Cortex of kidney (tissue), 1 donor: ENCODE results near the gene CACNA1H.

Experiments used
- DNase-seq: peaks from one replicate; lab custom pipeline; 2025; lab: John Stamatoyannopoulos, UW

CACNA1H gene

GRCh38 chr16:1123525-1124230 lies 29.2 kb upstream of the CACNA1H start:
- no peak for DNase-seq

GRCh38 chr16:1124291-1124690 lies 28.6 kb upstream of the CACNA1H start:
- no peak for DNase-seq

GRCh38 chr16:1124795-1125194 lies 28.1 kb upstream of the CACNA1H start:
- DNase-seq: no peak

GRCh38 chr16:1125471-1125870 lies 27.4 kb upstream of the CACNA1H start:
- DNase-seq: no peak

GRCh38 chr16:1126044-1126443 lies 26.9 kb upstream of the CACNA1H start:
- no peak for DNase-seq

- DNase-seq: no peak
Measured at GRCh38 chr16:1126586-1126985, 26.3 kb upstream of the CACNA1H start.

GRCh38 chr16:1127101-1127500 lies 25.8 kb upstream of the CACNA1H start:
- no peak for DNase-seq

- DNase-seq: no peak
Measured at GRCh38 chr16:1127971-1128715, 24.8 kb upstream of the CACNA1H start.

GRCh38 chr16:1129106-1129960 lies 23.6 kb upstream of the CACNA1H start:
- DNase-seq: no peak

- no peak for DNase-seq
Measured at GRCh38 chr16:1130382-1130781, 22.5 kb upstream of the CACNA1H start.

GRCh38 chr16:1131378-1131994 lies 21.4 kb upstream of the CACNA1H start:
- DNase-seq: no peak

GRCh38 chr16:1132431-1132830 lies 20.5 kb upstream of the CACNA1H start:
- DNase-seq: no peak

- no peak for DNase-seq
Measured at GRCh38 chr16:1133271-1133670, 19.6 kb upstream of the CACNA1H start.

GRCh38 chr16:1133810-1134520 lies 18.9 kb upstream of the CACNA1H start:
- DNase-seq: no peak

GRCh38 chr16:1134776-1135458 lies 18.0 kb upstream of the CACNA1H start:
- no peak for DNase-seq

GRCh38 chr16:1135459-1135825 lies 17.5 kb upstream of the CACNA1H start:
- no peak for DNase-seq

- DNase-seq: no peak
Measured at GRCh38 chr16:1137604-1138003, 15.3 kb upstream of the CACNA1H start.

- DNase-seq: no peak
Measured at GRCh38 chr16:1140582-1141162, 12.2 kb upstream of the CACNA1H start.

- DNase-seq: no peak
Measured at GRCh38 chr16:1141191-1141590, 11.7 kb upstream of the CACNA1H start.

GRCh38 chr16:1141716-1142115 lies 11.2 kb upstream of the CACNA1H start:
- no peak for DNase-seq

- no peak for DNase-seq
Measured at GRCh38 chr16:1142911-1143310, 10.0 kb upstream of the CACNA1H start.
